WTC11 (cell line): ENCODE measurements around the gene ADGRL2. TPM values are rescaled to one million over a fixed set of nuclear protein-coding genes. Genes with fewer than 3 reads are reported as not detected.

Experiments used
- ATAC-seq: fragments of 200-7000 bp; cut with Tn5 transposase; 2 replicates; pipeline ENCODE4 v1.10.0; 2021; ENCODE audit warnings: mild to moderate bottlenecking, moderate library complexity
- CTCF ChIA-PET: fragments of 300-600 bp; sonication (Branson Sonifier 250); formaldehyde crosslinking; loops from one replicate; lab custom pipeline; 2021; ENCODE audit warnings: antibody characterized with exemption; lab: Charles Lee
- POLR2A ChIA-PET: fragments of 350-600 bp; sonication (Branson Sonifier 250); formaldehyde crosslinking; loops from one replicate; lab custom pipeline; 2021; ENCODE audit warnings: antibody characterized with exemption; lab: Charles Lee
- DNase-seq: peaks from one replicate; pipeline ENCODE4 v3.0.0; 2021; ENCODE audit warnings: low spot score
- H3K27ac Mint-ChIP-seq: 2 replicates; pipeline ENCODE4 v1.8.0; 2021; ENCODE audit warnings: mixed read lengths
- H3K27me3 Mint-ChIP-seq: 2 replicates; pipeline ENCODE4 v1.8.0; 2021; ENCODE audit warnings: low read depth, mild to moderate bottlenecking, moderate library complexity, mixed read lengths
- H3K36me3 Mint-ChIP-seq: 2 replicates; pipeline ENCODE4 v1.8.0; 2021; ENCODE audit warnings: mixed read lengths
- H3K4me1 Mint-ChIP-seq: 2 replicates; pipeline ENCODE4 v1.8.0; 2022; ENCODE audit warnings: mixed read lengths
- H3K4me3 Mint-ChIP-seq: 2 replicates; pipeline ENCODE4 v1.8.0; 2021; ENCODE audit warnings: mild to moderate bottlenecking, moderate library complexity, mixed read lengths
- H3K9me3 Mint-ChIP-seq: 2 replicates; pipeline ENCODE4 v1.8.0; 2021; ENCODE audit warnings: mixed read lengths
- AFF4 ChIP-seq: sonication (generic); formaldehyde crosslinking; IDR thresholded peaks from 2 replicates; pipeline ENCODE4 v1.8.1; 2023; ENCODE audit warnings: mild to moderate bottlenecking, missing genetic modification reagents, borderline replicate concordance
- ATF1 ChIP-seq: sonication (generic); formaldehyde crosslinking; IDR thresholded peaks from 2 replicates; pipeline ENCODE4 v1.8.1; 2023; ENCODE audit warnings: mild to moderate bottlenecking, moderate library complexity, missing genetic modification reagents
- EMX1 ChIP-seq: fragments of 250-450 bp; sonication (Bioruptor Pico); IDR thresholded peaks from 2 replicates; pipeline ENCODE4 v1.8.0; 2021; ENCODE audit warnings: mild to moderate bottlenecking
- ERG ChIP-seq: fragments of 250-450 bp; sonication (Bioruptor Pico); IDR thresholded peaks from 2 replicates; pipeline ENCODE4 v1.8.0; 2021; ENCODE audit warnings: mild to moderate bottlenecking
- GABPB1 ChIP-seq: sonication (generic); formaldehyde crosslinking; IDR thresholded peaks from 2 replicates; pipeline ENCODE4 v1.8.1; 2023; ENCODE audit warnings: mild to moderate bottlenecking, missing genetic modification reagents
- IRF1 ChIP-seq: sonication (generic); formaldehyde crosslinking; IDR thresholded peaks from 2 replicates; pipeline ENCODE4 v1.8.0; 2023; ENCODE audit warnings: missing genetic modification reagents
- JUN ChIP-seq: sonication (generic); formaldehyde crosslinking; IDR thresholded peaks from 2 replicates; pipeline ENCODE4 v1.8.0; 2023; ENCODE audit warnings: mild to moderate bottlenecking, missing genetic modification reagents
- MAX ChIP-seq: sonication (generic); formaldehyde crosslinking; IDR thresholded peaks from 2 replicates; pipeline ENCODE4 v1.8.0; 2022; ENCODE audit warnings: mild to moderate bottlenecking, missing genetic modification reagents
- MLX ChIP-seq: sonication (generic); formaldehyde crosslinking; IDR thresholded peaks from 2 replicates; pipeline ENCODE4 v1.8.1; 2023; ENCODE audit warnings: mild to moderate bottlenecking, missing genetic modification reagents, moderate library complexity
- NR2C2 ChIP-seq: sonication (generic); formaldehyde crosslinking; IDR thresholded peaks from 2 replicates; pipeline ENCODE4 v1.8.0; 2022; ENCODE audit warnings: mild to moderate bottlenecking, missing genetic modification reagents
- OVOL2 ChIP-seq: fragments of 250-450 bp; sonication (Bioruptor Pico); IDR thresholded peaks from 2 replicates; pipeline ENCODE4 v1.9.0; 2021; ENCODE audit warnings: mild to moderate bottlenecking, borderline replicate concordance
- RORB ChIP-seq: fragments of 250-450 bp; sonication (Bioruptor Pico); IDR thresholded peaks from 2 replicates; pipeline ENCODE4 v1.9.0; 2021; ENCODE audit warnings: mild to moderate bottlenecking
- SMAD4 ChIP-seq: sonication (generic); formaldehyde crosslinking; IDR thresholded peaks from 2 replicates; pipeline ENCODE4 v1.8.0; 2022; ENCODE audit warnings: mild to moderate bottlenecking, missing genetic modification reagents
- USF2 ChIP-seq: sonication (generic); formaldehyde crosslinking; IDR thresholded peaks from 2 replicates; pipeline ENCODE4 v1.8.1; 2023; ENCODE audit warnings: mild to moderate bottlenecking, missing genetic modification reagents, moderate library complexity
- ZBTB21 ChIP-seq: sonication (generic); formaldehyde crosslinking; IDR thresholded peaks from 2 replicates; pipeline ENCODE4 v1.8.1; 2023; ENCODE audit warnings: mild to moderate bottlenecking, missing genetic modification reagents, borderline replicate concordance
- ZBTB43 ChIP-seq: sonication (generic); formaldehyde crosslinking; IDR thresholded peaks from 2 replicates; pipeline ENCODE4 v1.8.1; 2023; ENCODE audit warnings: mild to moderate bottlenecking, missing genetic modification reagents
- ZNF121 ChIP-seq: sonication (generic); formaldehyde crosslinking; IDR thresholded peaks from 2 replicates; pipeline ENCODE4 v1.8.0; 2023; ENCODE audit warnings: missing genetic modification reagents
- ZNF263 ChIP-seq: sonication (generic); formaldehyde crosslinking; IDR thresholded peaks from 2 replicates; pipeline ENCODE4 v1.8.1; 2022; ENCODE audit warnings: low read depth, mild to moderate bottlenecking, moderate library complexity, missing genetic modification reagents
- ZNF317 ChIP-seq: sonication (generic); formaldehyde crosslinking; IDR thresholded peaks from 2 replicates; pipeline ENCODE4 v1.8.1; 2023; ENCODE audit warnings: low read depth, mild to moderate bottlenecking, moderate library complexity, missing genetic modification reagents, borderline replicate concordance
- ZNF396 ChIP-seq: fragments of 250-450 bp; sonication (Bioruptor Pico); IDR thresholded peaks from 2 replicates; pipeline ENCODE4 v1.8.0; 2021; ENCODE audit warnings: mild to moderate bottlenecking, moderate library complexity, borderline replicate concordance
- ZNF512 ChIP-seq: sonication (generic); formaldehyde crosslinking; IDR thresholded peaks from 2 replicates; pipeline ENCODE4 v1.8.1; 2022; ENCODE audit warnings: missing genetic modification reagents, borderline replicate concordance
- total RNA-seq: library from RNA; stranded (reverse); gene quantifications from 3 replicates; pipeline ENCODE4 v1.2.3, GENCODE V29; 2021

Gene ADGRL2
- total RNA-seq, 1 experiment from 2014 or later, result 71.6 TPM

- no peak for TF ChIP-seq AFF4 (CRISPR knock-in tag)
Observed at GRCh38 chr1:81851217-81851616, 50.5 kb downstream of the ADGRL2 start (continued).

GRCh38 chr1:81852961-81853360, 52.2 kb downstream of the ADGRL2 start:
- ChIA-PET POLR2A (no interaction called here), CTCF (no interaction called here)
- Mint-ChIP-seq H3K9me3 (no peaks in the 10 kb centered on the region), H3K27me3 (no peaks in the 10 kb centered on the region), H3K4me1 (peaks cover 29% of the 10 kb centered on the region), H3K27ac (no peak overlapping the region), H3K4me3 (no peak overlapping the region), H3K36me3 (no peaks in the 10 kb centered on the region)
- TF ChIP-seq MLX (CRISPR knock-in tag) (no peak), ZNF263 (CRISPR knock-in tag) (no peak), ZNF396 (CRISPR knock-in tag) (no peak), RORB (CRISPR knock-in tag) (no peak), ZNF317 (no peak)
- DNase-seq (no peak), ATAC-seq (no peak)

GRCh38 chr1:81867235-81867634, 66.5 kb downstream of the ADGRL2 start:
- Mint-ChIP-seq H3K9me3 (peaks cover 10% of the 10 kb centered on the region), H3K36me3 (peaks cover 20% of the 10 kb centered on the region), H3K4me3 (no peak overlapping the region), H3K27me3 (no peaks in the 10 kb centered on the region), H3K4me1 (peaks cover 5% of the 10 kb centered on the region), H3K27ac (no peak overlapping the region)
- DNase-seq (no peak), ATAC-seq (no peak)
- CTCF ChIA-PET, result interaction anchor here (1.7 kb wide), 1 partner anchor 11 kb away, joined by 4 read pairs; no protein-coding TSS in a partner anchor
- POLR2A ChIA-PET, result no interaction called here
- TF ChIP-seq ERG (CRISPR knock-in tag), result no peak
- TF ChIP-seq ZBTB43 (CRISPR knock-in tag), result no peak
- TF ChIP-seq MAX, result no peak
- TF ChIP-seq OVOL2 (CRISPR knock-in tag), result no peak
- TF ChIP-seq GABPB1, result no peak
- no peak for TF ChIP-seq ATF1 (CRISPR knock-in tag)
- TF ChIP-seq NR2C2, result no peak
- TF ChIP-seq ZNF317, result no peak
- TF ChIP-seq IRF1 (CRISPR knock-in tag), result no peak
- no peak for TF ChIP-seq ZNF512
- TF ChIP-seq USF2 (CRISPR knock-in tag), result no peak
- no peak for TF ChIP-seq ZBTB21
- no peak for TF ChIP-seq JUN
- TF ChIP-seq EMX1 (CRISPR knock-in tag), result no peak
- no peak for TF ChIP-seq ZNF121 (CRISPR knock-in tag)
- no peak for TF ChIP-seq SMAD4 (CRISPR knock-in tag)
